Activated naive CD8-positive, alpha-beta T cell treated with anti-CD3 and anti-CD28 coated beads, Interleukin-2, amount 10 ng/mL, durations not matched to agents 7 days and 5 days (primary cell): Measurements from ENCODE around the gene FKBP6. TPM values are rescaled to one million over a fixed set of nuclear protein-coding genes. Genes with fewer than 3 reads are reported as not detected.

ENCODE experiments used
- ATAC-seq: fragments of 150-1000 bp; cut with Tn5 transposase; one replicate; pipeline ENCODE4 v1.10.0; 2021; ENCODE audit warnings: low read depth, moderate library complexity
- POLR2A ChIA-PET: fragments of 350-600 bp; sonication (Branson Sonifier 250); formaldehyde crosslinking; loops from one replicate; lab custom pipeline; 2021; ENCODE audit warnings: antibody characterized with exemption; lab: Charles Lee
- DNase-seq: peaks from one replicate; pipeline ENCODE4 v3.0.0; 2021
- H3K27ac Mint-ChIP-seq: one replicate; pipeline ENCODE4 v1.8.0; 2022; ENCODE audit warnings: mild to moderate bottlenecking, mixed read lengths
- H3K27me3 Mint-ChIP-seq: one replicate; pipeline ENCODE4 v1.8.0; 2022; ENCODE audit warnings: mild to moderate bottlenecking, moderate library complexity, mixed read lengths
- H3K36me3 Mint-ChIP-seq: one replicate; pipeline ENCODE4 v1.8.0; 2021; ENCODE audit warnings: mild to moderate bottlenecking, mixed read lengths
- H3K4me1 Mint-ChIP-seq: one replicate; pipeline ENCODE4 v1.8.0; 2021; ENCODE audit warnings: mixed read lengths
- H3K4me3 Mint-ChIP-seq: one replicate; pipeline ENCODE4 v1.8.0; 2022; ENCODE audit warnings: mild to moderate bottlenecking, moderate library complexity, mixed read lengths
- H3K9me3 Mint-ChIP-seq: one replicate; pipeline ENCODE4 v1.8.0; 2021; ENCODE audit warnings: mixed read lengths
- total RNA-seq, 2 experiments: library from RNA; stranded (reverse); gene quantifications; one replicate each; pipeline ENCODE4 v1.2.3, GENCODE V29; 2021

The FKBP6 gene
- total RNA-seq, 2 experiments from 2014 or later, result not detected

DNA sequence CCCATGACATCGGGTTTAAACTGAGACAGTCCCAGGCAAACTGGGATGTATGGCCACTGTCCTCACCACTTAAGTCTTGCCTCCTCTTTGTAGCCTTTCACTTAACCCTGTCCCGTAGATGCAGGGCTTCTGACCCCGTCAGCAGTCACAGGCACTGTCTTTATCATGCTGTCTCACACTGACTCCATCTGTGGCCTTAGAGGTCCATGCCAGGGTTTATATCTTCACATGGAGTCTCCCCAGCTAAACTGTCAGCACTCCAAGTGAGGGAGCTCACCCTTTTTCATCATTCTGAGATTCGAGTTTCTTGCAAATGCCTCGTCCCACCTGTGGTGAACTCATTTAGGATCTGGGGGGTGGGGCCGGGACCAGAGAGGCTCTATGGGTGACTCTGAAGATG lies 2.8 kb downstream of the FKBP6 start:
- Mint-ChIP-seq H3K9me3 (no peaks in the 10 kb centered on the region), H3K4me3 (no peak overlapping the region), H3K4me1 (no peaks in the 10 kb centered on the region), H3K27me3 (peaks cover 7% of the 10 kb centered on the region), H3K36me3 (no peaks in the 10 kb centered on the region), H3K27ac (no peak overlapping the region)
- POLR2A ChIA-PET, result no interaction called here
- DNase-seq (no peak), ATAC-seq (no peak)

DNA sequence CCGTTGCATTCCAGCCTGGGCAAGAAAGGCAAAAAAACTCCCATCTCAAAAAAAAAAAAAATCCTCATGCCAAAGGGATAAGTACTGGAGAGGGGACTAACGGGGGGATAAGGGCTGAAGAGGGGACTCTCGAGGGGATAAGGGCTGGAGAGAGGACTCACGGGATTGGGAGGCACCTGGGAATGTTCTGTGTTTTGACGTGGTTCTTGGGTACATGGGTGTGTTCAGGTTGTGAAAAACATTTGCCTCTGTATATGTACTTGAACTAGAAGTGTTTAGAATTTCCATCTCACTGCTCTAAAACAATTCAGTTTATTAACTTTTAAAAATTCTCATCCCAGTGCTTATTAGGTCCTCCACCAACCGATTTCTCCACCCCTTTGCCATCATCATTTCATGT lies 4.5 kb downstream of the FKBP6 start:
- no peak overlapping the region for H3K27ac Mint-ChIP-seq

DNA sequence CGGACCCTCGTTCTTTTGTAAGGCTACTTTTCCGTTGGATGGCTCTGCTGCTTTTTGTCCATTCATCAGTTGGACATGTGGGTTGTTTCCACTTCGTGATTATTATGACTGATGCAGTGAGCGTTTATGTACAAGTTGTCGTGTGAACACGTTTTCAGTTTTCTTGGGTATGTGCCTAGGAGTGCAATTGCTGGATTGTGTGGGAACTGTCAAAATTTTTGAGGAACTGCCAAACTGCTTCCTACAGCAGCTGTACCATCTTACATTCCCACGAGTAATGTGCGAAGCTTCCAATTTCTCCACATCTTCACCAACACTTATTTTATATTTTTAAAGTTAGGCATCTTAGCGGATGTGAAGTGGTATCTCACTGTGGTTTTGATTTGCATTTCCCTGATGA lies 10.4 kb downstream of the FKBP6 start:
- DNase-seq (no peak), ATAC-seq (no peak)
- Mint-ChIP-seq H3K27me3 (peaks cover 11% of the 10 kb centered on the region), H3K4me3 (no peak overlapping the region), H3K4me1 (peaks cover 1% of the 10 kb centered on the region), H3K27ac (no peak overlapping the region), H3K36me3 (no peaks in the 10 kb centered on the region), H3K9me3 (no peaks in the 10 kb centered on the region)
- POLR2A ChIA-PET, result no interaction called here

More for the DNA sequence above, 4.5 kb downstream of the FKBP6 start:
- Mint-ChIP-seq H3K4me1 (no peaks in the 10 kb centered on the region), H3K4me3 (no peak overlapping the region), H3K9me3 (no peaks in the 10 kb centered on the region), H3K36me3 (no peaks in the 10 kb centered on the region), H3K27me3 (peaks cover 7% of the 10 kb centered on the region)
- no peak for DNase-seq
- POLR2A ChIA-PET, result no interaction called here
- no peak for ATAC-seq

DNA sequence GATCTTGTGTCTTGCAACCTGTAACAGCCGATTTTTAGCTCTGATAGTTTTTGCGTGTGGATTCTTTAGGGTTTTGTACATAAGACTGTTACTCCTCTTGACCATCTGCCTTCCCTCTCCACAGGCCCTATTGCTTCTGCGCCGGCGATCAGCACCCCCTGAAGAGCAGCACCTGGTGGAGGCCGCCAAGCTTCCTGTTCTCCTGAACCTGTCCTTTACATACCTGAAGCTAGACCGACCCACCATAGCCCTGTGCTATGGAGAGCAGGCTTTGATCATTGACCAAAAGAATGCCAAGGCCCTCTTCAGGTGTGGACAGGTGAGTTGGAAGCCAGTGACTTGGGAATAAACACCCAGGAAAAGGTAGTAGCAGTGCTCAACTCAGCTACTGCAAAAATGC lies 12.6 kb downstream of the FKBP6 start:
- Mint-ChIP-seq H3K4me3 (no peak overlapping the region), H3K27me3 (peaks cover 6% of the 10 kb centered on the region), H3K9me3 (no peaks in the 10 kb centered on the region), H3K36me3 (no peaks in the 10 kb centered on the region), H3K27ac (no peak overlapping the region), H3K4me1 (peaks cover 1% of the 10 kb centered on the region)
- POLR2A ChIA-PET, result no interaction called here
- ATAC-seq, result no peak
- DNase-seq, result no peak

DNA sequence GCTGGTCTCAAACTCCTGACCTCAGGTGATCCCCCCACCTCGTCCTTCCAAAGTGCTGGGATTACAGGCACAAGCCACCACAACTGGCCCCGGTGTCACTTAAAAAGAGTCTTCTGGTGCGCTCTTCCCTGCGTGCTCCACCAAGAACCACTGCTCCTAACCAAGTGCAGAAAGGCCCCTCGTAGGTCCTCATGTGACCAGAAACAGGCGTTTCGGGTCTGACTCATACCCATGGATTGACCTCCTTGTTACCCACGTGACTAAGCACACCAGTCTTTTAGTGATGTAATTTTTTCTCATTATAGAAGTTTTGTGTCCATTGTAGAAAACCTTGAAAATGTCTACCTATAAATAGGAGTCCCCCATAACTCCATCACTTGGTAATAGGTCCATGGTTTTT lies 13.9 kb downstream of the FKBP6 start:
- H3K36me3 Mint-ChIP-seq, result no peaks in the 10 kb centered on the region
- H3K27ac Mint-ChIP-seq, result no peak overlapping the region
- DNase-seq, result no peak
- peaks cover 1% of the 10 kb centered on the region for H3K4me1 Mint-ChIP-seq
- no peak overlapping the region for H3K4me3 Mint-ChIP-seq
- H3K27me3 Mint-ChIP-seq, result peaks cover 6% of the 10 kb centered on the region
- ATAC-seq, result no peak
- H3K9me3 Mint-ChIP-seq, result no peaks in the 10 kb centered on the region
- POLR2A ChIA-PET, result no interaction called here

DNA sequence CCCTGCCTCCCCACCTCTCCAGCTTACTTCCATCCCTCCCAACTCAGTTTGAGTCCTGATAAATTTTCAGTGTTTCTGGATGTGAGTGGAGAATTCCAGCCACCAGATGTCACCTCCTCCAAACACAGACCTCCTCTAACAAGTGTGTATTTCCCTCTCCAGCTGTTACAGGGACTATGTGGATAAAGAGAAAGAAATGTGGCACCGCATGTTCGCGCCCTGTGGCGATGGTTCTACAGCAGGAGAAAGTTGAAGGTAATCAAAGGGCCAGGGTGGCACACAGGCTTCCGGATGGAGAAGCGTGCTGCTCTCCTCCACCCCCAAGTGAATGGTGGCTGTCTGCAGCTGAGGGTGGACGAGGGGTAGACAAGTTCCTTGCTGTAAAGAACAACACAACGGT lies 14.7 kb downstream of the FKBP6 start:
- H3K9me3 Mint-ChIP-seq, result no peaks in the 10 kb centered on the region
- H3K36me3 Mint-ChIP-seq, result no peaks in the 10 kb centered on the region
- H3K27ac Mint-ChIP-seq, result no peak overlapping the region
- peaks cover 1% of the 10 kb centered on the region for H3K4me1 Mint-ChIP-seq
- H3K4me3 Mint-ChIP-seq, result no peak overlapping the region
- H3K27me3 Mint-ChIP-seq, result peaks cover 6% of the 10 kb centered on the region
- no peak for DNase-seq
- POLR2A ChIA-PET, result no interaction called here
- no peak for ATAC-seq

DNA sequence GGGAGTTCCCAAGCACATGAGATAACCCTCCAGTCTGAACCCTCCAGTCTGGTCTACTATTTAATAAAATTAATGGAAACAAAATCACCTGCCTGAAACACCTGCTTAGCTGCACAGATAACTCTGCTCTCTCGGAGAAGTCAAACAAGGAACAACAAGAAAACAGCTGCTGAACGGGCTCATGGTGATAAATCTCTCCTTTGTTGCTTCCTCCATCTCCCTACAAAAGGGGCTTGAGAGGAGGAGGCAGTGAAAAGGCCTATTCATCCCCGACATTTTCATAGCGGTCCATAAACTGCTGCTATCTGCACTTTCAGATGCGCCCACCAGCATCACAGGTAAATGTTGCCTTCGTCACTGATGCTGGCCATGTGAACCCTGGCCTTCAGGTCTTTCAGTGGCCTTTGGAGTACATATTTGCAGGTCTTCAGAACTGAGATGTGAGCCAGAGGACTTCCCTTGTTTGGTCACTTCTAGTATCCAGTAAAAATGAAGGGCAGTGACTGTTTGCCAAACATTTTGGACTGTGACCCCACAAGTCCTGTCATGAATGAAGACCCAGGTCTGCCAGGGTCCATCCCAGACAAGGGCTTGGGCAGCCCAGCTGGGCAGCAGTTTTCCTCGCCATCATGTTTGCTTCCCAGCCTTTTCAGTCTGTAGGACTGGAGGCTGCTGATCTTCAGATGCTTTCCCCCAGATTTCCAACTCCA lies 15.9 kb downstream of the FKBP6 start:
- DNase-seq (no peak), ATAC-seq (no peak)
- Mint-ChIP-seq H3K27ac (no peak overlapping the region), H3K9me3 (no peaks in the 10 kb centered on the region), H3K27me3 (peaks cover 2% of the 10 kb centered on the region), H3K4me1 (peaks cover 1% of the 10 kb centered on the region), H3K4me3 (no peak overlapping the region), H3K36me3 (no peaks in the 10 kb centered on the region)
- POLR2A ChIA-PET, result no interaction called here

DNA sequence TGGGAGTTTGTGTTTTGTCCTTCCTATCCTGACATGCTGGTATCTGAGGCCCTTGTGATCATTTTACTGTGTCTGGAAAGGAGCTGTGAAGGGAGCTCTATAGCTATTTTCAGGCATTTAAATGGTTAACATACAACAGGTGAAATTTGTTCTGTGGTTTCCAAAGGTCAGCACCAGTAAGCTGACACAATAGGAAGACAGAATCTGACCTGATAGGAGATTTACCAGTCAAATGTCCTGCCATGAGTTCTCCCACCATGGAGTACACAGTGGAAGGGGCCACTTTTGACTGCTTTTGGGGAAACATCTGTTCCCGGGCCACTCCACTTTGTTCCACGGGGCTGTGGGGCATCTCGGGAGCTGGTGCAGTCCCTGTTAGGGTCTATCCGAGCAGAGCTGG lies 17.6 kb downstream of the FKBP6 start:
- POLR2A ChIA-PET, result no interaction called here
- Mint-ChIP-seq H3K27ac (no peak overlapping the region), H3K9me3 (no peaks in the 10 kb centered on the region), H3K4me3 (no peak overlapping the region), H3K36me3 (no peaks in the 10 kb centered on the region), H3K4me1 (peaks cover 1% of the 10 kb centered on the region), H3K27me3 (no peaks in the 10 kb centered on the region)
- DNase-seq, result no peak
- ATAC-seq, result no peak

DNA sequence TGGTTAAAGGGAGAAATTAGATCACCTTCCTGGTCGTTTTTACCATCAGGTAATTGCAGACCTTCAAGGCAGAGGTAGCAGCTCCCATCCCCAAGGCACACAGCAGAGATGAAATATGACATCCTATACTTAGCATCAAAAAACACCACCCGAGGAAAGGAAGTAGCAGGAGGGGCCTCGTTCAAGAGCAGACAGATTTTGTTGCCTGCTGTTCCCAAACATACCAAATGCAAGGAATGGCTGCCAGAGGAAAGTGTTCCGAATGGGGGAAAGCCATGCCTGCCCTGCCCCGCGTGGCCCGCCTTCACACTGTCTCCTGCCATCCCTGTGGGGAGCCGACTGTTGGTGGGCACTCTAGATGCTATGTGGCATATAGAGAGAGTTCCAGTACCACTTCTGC lies 18.0 kb downstream of the FKBP6 start:
- DNase-seq (no peak), ATAC-seq (no peak)
- POLR2A ChIA-PET, result no interaction called here
- Mint-ChIP-seq H3K27me3 (no peaks in the 10 kb centered on the region), H3K4me1 (peaks cover 1% of the 10 kb centered on the region), H3K27ac (no peak overlapping the region), H3K36me3 (no peaks in the 10 kb centered on the region), H3K9me3 (no peaks in the 10 kb centered on the region), H3K4me3 (no peak overlapping the region)

DNA sequence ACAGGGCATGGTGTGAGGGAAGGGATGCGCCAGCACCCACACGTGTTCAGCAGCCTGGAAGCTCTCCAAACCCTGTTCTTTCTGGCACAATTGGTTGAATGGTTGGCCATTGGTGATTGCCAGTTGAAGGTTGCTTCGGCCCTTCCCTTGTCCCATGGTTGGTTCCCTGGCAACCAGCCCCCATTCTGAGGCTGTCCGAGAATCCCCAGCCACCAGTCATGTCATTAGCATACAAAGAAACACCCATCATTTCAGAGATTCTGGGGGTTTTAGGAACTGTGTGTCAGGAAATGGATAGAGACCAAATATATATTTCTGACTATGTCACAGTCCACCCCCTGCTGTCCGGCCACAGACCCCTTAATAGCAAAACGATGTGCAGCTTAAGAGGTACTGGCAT lies 21.8 kb downstream of the FKBP6 start:
- ATAC-seq (no peak), DNase-seq (no peak)
- H3K36me3 Mint-ChIP-seq, result no peaks in the 10 kb centered on the region
- no peaks in the 10 kb centered on the region for H3K4me1 Mint-ChIP-seq
- H3K27ac Mint-ChIP-seq, result no peak overlapping the region
- no peaks in the 10 kb centered on the region for H3K9me3 Mint-ChIP-seq
- peaks cover 2% of the 10 kb centered on the region for H3K27me3 Mint-ChIP-seq
- POLR2A ChIA-PET, result interaction anchor here (0.7 kb wide), 1 partner anchor 27 kb away, joined by 4 read pairs; no protein-coding TSS in a partner anchor
- no peak overlapping the region for H3K4me3 Mint-ChIP-seq

DNA sequence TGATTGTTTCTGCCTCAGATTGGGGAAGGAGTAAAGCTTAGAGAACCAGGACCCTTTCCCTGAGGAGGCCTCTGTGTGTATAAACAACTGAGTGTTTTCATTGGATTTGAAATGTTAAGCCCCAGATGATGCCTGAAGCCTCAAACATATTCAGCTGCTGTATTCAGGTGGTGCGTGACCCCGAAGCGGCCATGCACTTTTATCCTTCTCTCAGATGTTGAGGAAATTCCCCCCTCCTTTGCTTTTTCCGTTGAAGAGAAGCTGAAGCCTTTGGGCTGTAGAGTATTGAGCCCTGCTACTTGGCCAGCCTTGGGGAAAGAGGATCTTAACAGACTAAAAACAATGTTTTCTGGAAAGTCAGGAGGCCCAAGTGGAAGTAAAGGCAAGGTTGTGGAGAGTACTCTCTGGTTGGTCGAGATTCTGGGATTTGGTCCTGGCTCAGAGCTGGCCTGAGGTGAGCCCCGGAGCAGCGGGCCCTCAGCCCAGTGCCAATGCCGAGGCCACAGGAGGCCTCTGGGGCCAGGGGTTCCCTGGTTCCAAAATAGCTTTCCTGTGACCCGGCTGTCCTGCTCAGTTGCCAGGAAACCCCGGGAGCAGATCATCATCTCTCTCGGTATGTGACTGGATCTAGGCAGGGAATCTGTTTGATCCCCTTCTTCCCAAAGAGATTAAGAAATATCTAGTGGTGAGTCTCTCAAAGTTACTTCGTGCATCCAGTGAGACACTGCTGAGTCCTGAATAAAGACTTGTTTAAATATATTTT lies 22.5 kb downstream of the FKBP6 start:
- Mint-ChIP-seq H3K27ac (no peak overlapping the region), H3K4me3 (no peak overlapping the region), H3K27me3 (peaks cover 2% of the 10 kb centered on the region), H3K36me3 (no peaks in the 10 kb centered on the region), H3K9me3 (no peaks in the 10 kb centered on the region), H3K4me1 (no peaks in the 10 kb centered on the region)
- no peak for ATAC-seq
- POLR2A ChIA-PET, result no interaction called here
- no peak for DNase-seq

DNA sequence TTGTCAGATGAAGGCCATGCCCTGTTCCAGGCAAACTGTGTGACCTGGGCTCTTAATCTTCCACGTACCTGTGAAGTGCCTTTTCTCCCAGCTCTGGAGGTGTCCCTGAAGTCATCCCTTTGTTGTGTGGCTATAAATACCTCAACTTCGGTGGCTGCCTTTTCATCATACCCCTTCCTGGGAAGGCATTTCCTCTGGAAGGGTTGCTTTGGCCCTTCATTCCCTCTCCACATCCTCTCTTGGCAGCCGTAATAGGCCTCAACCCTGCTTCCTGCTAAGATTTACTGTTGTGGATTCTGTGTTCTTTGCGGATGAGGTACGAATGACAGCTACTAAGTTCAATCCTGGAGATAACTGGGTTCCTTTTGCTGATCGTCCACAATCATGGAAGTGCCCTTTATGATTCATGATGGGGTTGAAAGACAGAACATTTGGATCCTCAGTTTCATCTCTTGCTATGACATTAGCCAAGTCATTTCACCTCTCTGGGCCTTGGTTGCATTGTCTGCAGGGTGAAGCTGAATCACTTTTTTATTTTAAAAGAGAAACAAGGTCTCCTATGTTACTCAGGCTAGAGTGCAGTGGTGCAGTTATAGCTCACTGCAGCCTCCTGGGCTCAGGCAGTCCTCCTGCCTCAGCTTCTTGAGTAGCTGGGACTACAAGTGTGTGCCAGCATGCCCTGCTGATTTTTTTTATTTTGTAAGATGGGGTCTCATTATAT lies 23.6 kb downstream of the FKBP6 start:
- Mint-ChIP-seq H3K9me3 (no peaks in the 10 kb centered on the region), H3K36me3 (no peaks in the 10 kb centered on the region), H3K27me3 (peaks cover 2% of the 10 kb centered on the region), H3K4me3 (no peak overlapping the region), H3K27ac (no peak overlapping the region), H3K4me1 (no peaks in the 10 kb centered on the region)
- DNase-seq, result no peak
- no peak for ATAC-seq
- POLR2A ChIA-PET, result no interaction called here

DNA sequence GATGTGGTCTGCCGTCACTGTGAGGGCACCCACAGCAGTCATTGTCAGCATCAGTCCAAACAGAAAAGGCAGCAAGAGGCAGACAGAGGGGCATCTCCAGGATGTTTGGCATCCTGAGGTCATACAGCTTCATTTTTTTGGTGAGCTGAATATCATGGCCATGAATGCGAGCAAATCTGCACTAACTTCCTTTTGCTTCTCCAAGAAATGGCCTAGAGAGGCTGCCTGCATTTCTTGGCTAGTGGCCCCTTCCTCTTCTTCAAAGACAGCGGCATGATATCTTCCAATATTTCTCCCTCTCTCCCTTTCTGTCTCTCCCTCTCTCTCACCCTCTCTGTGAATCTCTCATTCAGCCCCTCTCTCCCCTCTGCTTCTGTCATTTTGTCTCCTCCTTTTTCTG lies 24.8 kb downstream of the FKBP6 start:
- ATAC-seq, result no peak
- no peak overlapping the region for H3K27ac Mint-ChIP-seq
- H3K9me3 Mint-ChIP-seq, result no peaks in the 10 kb centered on the region
- no peaks in the 10 kb centered on the region for H3K4me1 Mint-ChIP-seq
- peaks cover 5% of the 10 kb centered on the region for H3K27me3 Mint-ChIP-seq
- H3K4me3 Mint-ChIP-seq, result no peak overlapping the region
- POLR2A ChIA-PET, result no interaction called here
- no peaks in the 10 kb centered on the region for H3K36me3 Mint-ChIP-seq
- DNase-seq, result no peak

DNA sequence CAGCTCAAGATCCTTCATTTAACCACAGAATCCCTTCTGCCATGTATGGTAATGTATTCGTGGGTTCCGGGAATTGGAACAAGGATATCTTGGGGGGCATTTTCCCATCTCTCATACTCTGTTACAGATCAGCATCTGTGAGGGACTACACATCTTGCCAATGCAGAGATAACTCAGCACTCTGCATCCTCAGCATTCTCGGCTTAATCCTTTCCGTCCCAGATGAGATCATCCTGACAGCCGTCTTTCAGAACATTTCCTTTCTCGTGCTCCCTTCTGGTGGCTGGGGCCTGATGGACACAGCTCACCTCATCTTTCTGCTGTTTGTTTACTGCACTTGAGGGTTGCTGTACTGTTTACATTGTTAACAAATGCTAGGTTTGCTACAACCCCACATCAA lies 25.3 kb downstream of the FKBP6 start:
- peaks cover 5% of the 10 kb centered on the region for H3K27me3 Mint-ChIP-seq

More for the DNA sequence above, 25.3 kb downstream of the FKBP6 start:
- Mint-ChIP-seq H3K27ac (no peak overlapping the region), H3K4me3 (no peak overlapping the region), H3K36me3 (no peaks in the 10 kb centered on the region), H3K4me1 (no peaks in the 10 kb centered on the region), H3K9me3 (no peaks in the 10 kb centered on the region)
- DNase-seq (no peak), ATAC-seq (no peak)
- POLR2A ChIA-PET, result no interaction called here
